HEK293 (cell line): ENCODE results near the gene NR3C1.

ENCODE experiments used
- BCL11B ChIP-seq: fragments of 450-650 bp; formaldehyde crosslinking; IDR thresholded peaks from 2 replicates; pipeline ENCODE4 v1.5.1; 2016; ENCODE audit warnings: low read depth, missing biosample characterization, missing genetic modification characterization
- GLIS1 ChIP-seq: fragments of 450-650 bp; formaldehyde crosslinking; IDR thresholded peaks from 2 replicates; pipeline ENCODE4 v1.5.1; 2016; ENCODE audit warnings: missing biosample characterization, missing genetic modification characterization
- HOXA7 ChIP-seq: sonication (generic); formaldehyde crosslinking; IDR thresholded peaks from 2 replicates; pipeline ENCODE4 v1.8.1; 2022; ENCODE audit warnings: missing genetic modification reagents, borderline replicate concordance
- IKZF3 ChIP-seq: fragments of 450-650 bp; IDR thresholded peaks from 2 replicates; pipeline ENCODE4 v1.5.0; 2018; ENCODE audit warnings: missing biosample characterization, mild to moderate bottlenecking, missing genetic modification characterization, moderate library complexity
- KLF17 ChIP-seq: fragments of 450-650 bp; formaldehyde crosslinking; IDR thresholded peaks from 2 replicates; pipeline ENCODE4 v1.5.1; 2016; ENCODE audit warnings: missing biosample characterization, missing genetic modification characterization
- MEIS1 ChIP-seq: sonication (generic); formaldehyde crosslinking; IDR thresholded peaks from 2 replicates; pipeline ENCODE4 v1.8.1; 2022; ENCODE audit warnings: missing genetic modification reagents, mild to moderate bottlenecking, borderline replicate concordance
- YY1 ChIP-seq: fragments of 450-650 bp; formaldehyde crosslinking; IDR thresholded peaks from 2 replicates; pipeline ENCODE4 v1.5.1; 2018; ENCODE audit warnings: missing biosample characterization, missing genetic modification characterization
- ZBTB10 ChIP-seq: fragments of 450-650 bp; formaldehyde crosslinking; IDR thresholded peaks from 2 replicates; pipeline ENCODE4 v1.5.1; 2016; ENCODE audit warnings: missing biosample characterization, missing genetic modification characterization
- ZFHX2 ChIP-seq: fragments of 450-650 bp; formaldehyde crosslinking; conservative IDR thresholded peaks from 2 replicates; pipeline ENCODE4 v1.5.1; 2016; ENCODE audit warnings: missing biosample characterization, missing genetic modification characterization
- ZNF16 ChIP-seq: fragments of 450-650 bp; formaldehyde crosslinking; IDR thresholded peaks from 2 replicates; pipeline ENCODE4 v1.5.1; 2016; ENCODE audit warnings: low read depth, missing biosample characterization, missing genetic modification characterization
- ZNF26 ChIP-seq: fragments of 450-650 bp; formaldehyde crosslinking; IDR thresholded peaks from 2 replicates; pipeline ENCODE4 v1.5.1; 2016; ENCODE audit warnings: missing biosample characterization, missing genetic modification characterization
- ZNF280D ChIP-seq: fragments of 450-650 bp; formaldehyde crosslinking; IDR thresholded peaks from 2 replicates; pipeline ENCODE4 v1.5.1; 2016; ENCODE audit warnings: missing biosample characterization, missing genetic modification characterization
- ZNF311 ChIP-seq: fragments of 450-650 bp; formaldehyde crosslinking; IDR thresholded peaks from 2 replicates; pipeline ENCODE4 v1.5.1; 2017; ENCODE audit warnings: missing biosample characterization, missing genetic modification characterization, borderline replicate concordance
- ZNF354C ChIP-seq: fragments of 450-650 bp; formaldehyde crosslinking; IDR thresholded peaks from 2 replicates; pipeline ENCODE4 v1.5.1; 2016; ENCODE audit warnings: missing biosample characterization, missing genetic modification characterization, low read depth, borderline replicate concordance
- ZNF518A ChIP-seq: fragments of 450-650 bp; formaldehyde crosslinking; conservative IDR thresholded peaks from 2 replicates; pipeline ENCODE4 v1.5.1; 2016; ENCODE audit warnings: low read depth, missing biosample characterization, missing genetic modification characterization
- ZNF521 ChIP-seq: fragments of 450-650 bp; formaldehyde crosslinking; IDR thresholded peaks from 2 replicates; pipeline ENCODE4 v1.5.1; 2017; ENCODE audit warnings: missing biosample characterization, mild to moderate bottlenecking, missing genetic modification characterization
- ZNF571 ChIP-seq: fragments of 450-650 bp; formaldehyde crosslinking; IDR thresholded peaks from 2 replicates; pipeline ENCODE4 v1.5.0; 2017; ENCODE audit warnings: missing biosample characterization, missing genetic modification characterization
- ZNF585B ChIP-seq: fragments of 450-650 bp; formaldehyde crosslinking; IDR thresholded peaks from 2 replicates; pipeline ENCODE4 v1.5.1; 2016; ENCODE audit warnings: missing biosample characterization, missing genetic modification characterization
- ZNF664 ChIP-seq: fragments of 450-650 bp; formaldehyde crosslinking; IDR thresholded peaks from 2 replicates; pipeline ENCODE4 v1.5.1; 2016; ENCODE audit warnings: missing biosample characterization, missing genetic modification characterization
- ZNF692 ChIP-seq: fragments of 450-650 bp; formaldehyde crosslinking; IDR thresholded peaks from 2 replicates; pipeline ENCODE4 v1.5.1; 2016; ENCODE audit warnings: missing biosample characterization, missing genetic modification characterization
- ZNF704 ChIP-seq: fragments of 450-650 bp; formaldehyde crosslinking; IDR thresholded peaks from 2 replicates; pipeline ENCODE4 v1.5.1; 2016; ENCODE audit warnings: missing biosample characterization, missing genetic modification characterization
- ZNF747 ChIP-seq: fragments of 450-650 bp; formaldehyde crosslinking; IDR thresholded peaks from 2 replicates; pipeline ENCODE4 v1.5.1; 2016; ENCODE audit warnings: missing biosample characterization, missing genetic modification characterization
- ZSCAN23 ChIP-seq: fragments of 450-650 bp; formaldehyde crosslinking; IDR thresholded peaks from 2 replicates; pipeline ENCODE4 v1.5.1; 2016; ENCODE audit warnings: missing biosample characterization, missing genetic modification characterization

The NR3C1 gene

GRCh38 chr5:143245929-143246561, 157.4 kb downstream of the NR3C1 start (continued):
- no peak for TF ChIP-seq MEIS1 (CRISPR knock-in tag)
- peak; percentile 71 for TF ChIP-seq ZNF280D
- TF ChIP-seq GLIS1 (tag by site-specific recombination) = peak; percentile 95
- no peak for TF ChIP-seq ZNF26 (tag by site-specific recombination)
- TF ChIP-seq ZBTB10 = peak; percentile 73; the same call in 1 of the 2 replicates
- no peak for TF ChIP-seq ZNF571 (tag by site-specific recombination)
- TF ChIP-seq ZNF664 = peak; percentile 94
- peak; percentile 78 for TF ChIP-seq ZNF692 (tag by site-specific recombination)
- no peak for TF ChIP-seq ZSCAN23 (tag by site-specific recombination)
- no peak for TF ChIP-seq HOXA7 (CRISPR knock-in tag)
- no peak for TF ChIP-seq ZNF311 (tag by site-specific recombination)
- peak; percentile 35; the same call in 1 of the 2 replicates for TF ChIP-seq ZNF518A (tag by site-specific recombination)
- no peak for TF ChIP-seq ZNF704
- TF ChIP-seq ZFHX2 (tag by site-specific recombination) = no peak
- peak; percentile 84 for TF ChIP-seq KLF17 (tag by site-specific recombination)
- no peak for TF ChIP-seq ZNF747
- no peak for TF ChIP-seq ZNF585B (tag by site-specific recombination)
- TF ChIP-seq YY1 (tag by site-specific recombination) = peak; percentile 25; the same call in 1 of the 2 replicates
- TF ChIP-seq BCL11B (tag by site-specific recombination) = no peak
- TF ChIP-seq ZNF521 (tag by site-specific recombination) = no peak
- no peak for TF ChIP-seq ZNF16 (tag by site-specific recombination)
- peak; percentile 87 for TF ChIP-seq IKZF3 (tag by site-specific recombination)
- TF ChIP-seq ZNF354C (tag by site-specific recombination) = no peak
